ENCODE data around the gene ADAMTS8.
"Not testable (repeated sequence)": the region's sequence is repeated elsewhere in the genome, so short reads cannot be mapped to it uniquely, and the experiment has no call there.

Gene ADAMTS8

GRCh38 chr11:130439160-130439519 is 10.7 kb upstream of the ADAMTS8 start:
- H3K27ac ChIP-seq (ENCODE audit: low read length) = no peak overlapping the region
- H3K27me3 ChIP-seq (ENCODE audit: control insufficient read depth, insufficient read depth, low read length) = no peaks in the 10 kb centered on the region
- no peak overlapping the region for H3K4me3 ChIP-seq (ENCODE audit: low read length)
- no peaks in the 10 kb centered on the region for H3K9me3 ChIP-seq (ENCODE audit: control insufficient read depth, insufficient read depth, low read length)
- no peaks in the 10 kb centered on the region for H3K4me1 ChIP-seq (ENCODE audit: control insufficient read depth, insufficient read depth, low read length)
- H3K36me3 ChIP-seq (ENCODE audit: control insufficient read depth, insufficient read depth, low read length) = no peaks in the 10 kb centered on the region
- DNase-seq (ENCODE audit: low read depth, low spot score) = no peak
- no CpG with 5 or more reads among the region's 4 CpGs for WGBS (ENCODE audit: insufficient coverage, insufficient read length)

DNA sequence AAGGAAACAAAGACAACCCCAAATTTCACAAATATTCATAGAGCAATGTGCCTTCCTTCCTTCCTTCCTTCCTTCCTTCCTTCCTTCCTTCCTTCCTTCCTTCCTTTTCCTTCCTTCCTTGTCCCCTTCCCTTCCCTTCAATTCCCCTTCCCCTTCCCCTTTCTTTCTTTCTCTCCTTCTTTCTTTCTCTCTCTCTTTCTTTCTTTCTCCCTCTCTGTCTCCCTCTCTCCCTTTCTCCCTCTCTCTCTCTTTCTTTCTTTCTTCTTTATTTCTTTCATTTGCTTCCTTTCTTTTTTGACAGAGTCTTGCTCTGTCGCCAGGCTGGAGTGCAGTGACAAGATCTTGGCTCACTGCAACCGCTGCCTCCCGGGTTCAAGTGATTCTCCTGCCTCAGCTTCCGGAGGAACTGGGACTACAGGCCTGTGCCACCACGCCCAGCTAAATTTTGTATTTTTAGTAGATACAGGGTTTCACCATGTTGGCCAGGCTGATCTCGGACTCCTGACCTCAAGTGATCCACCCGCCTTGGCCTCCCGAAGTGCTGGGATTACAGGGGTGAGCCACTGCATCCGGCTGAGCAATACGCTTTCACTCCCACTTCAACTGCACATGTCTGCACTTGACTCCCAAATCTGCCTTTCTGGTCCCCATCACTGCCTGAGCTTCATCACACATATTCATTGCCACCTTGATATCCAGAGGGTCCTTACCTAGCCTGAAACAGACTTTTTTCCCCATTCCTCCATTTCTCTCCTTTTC is 10.2 kb upstream of the ADAMTS8 start:
- not testable (repeated sequence) for DNase-seq (ENCODE audit: low read depth, low spot score); H3K27ac ChIP-seq (ENCODE audit: low read length); H3K36me3 ChIP-seq (ENCODE audit: control insufficient read depth, insufficient read depth, low read length); H3K27me3 ChIP-seq (ENCODE audit: control insufficient read depth, insufficient read depth, low read length); H3K4me3 ChIP-seq (ENCODE audit: low read length); H3K4me1 ChIP-seq (ENCODE audit: control insufficient read depth, insufficient read depth, low read length); H3K9me3 ChIP-seq (ENCODE audit: control insufficient read depth, insufficient read depth, low read length)
- WGBS (ENCODE audit: insufficient coverage, insufficient read length) = no CpG with 5 or more reads among the region's 10 CpGs

DNA sequence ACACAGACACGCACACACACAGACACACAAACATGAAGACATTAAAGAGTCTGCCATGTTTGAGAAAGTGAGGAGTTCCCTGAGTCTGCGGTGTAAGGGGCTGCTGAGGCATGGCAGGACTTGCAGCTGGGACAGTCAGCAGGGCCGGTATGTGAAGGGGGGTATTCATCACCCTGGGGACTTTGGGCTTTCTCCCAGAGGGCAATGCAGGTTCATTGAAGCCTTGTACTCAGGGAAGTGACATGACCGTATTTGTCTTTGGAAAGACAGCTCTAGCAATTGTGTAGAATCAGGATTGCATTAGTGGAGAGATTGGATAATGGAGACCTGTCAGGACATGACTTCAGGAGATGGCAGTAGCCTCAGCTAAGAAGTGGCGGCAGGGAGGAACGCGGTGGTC is 9.4 kb upstream of the ADAMTS8 start:
- WGBS (ENCODE audit: insufficient coverage, insufficient read length) = no CpG with 5 or more reads among the region's 7 CpGs
- Histone ChIP-seq H3K4me3 (ENCODE audit: low read length) (no peak overlapping the region), H3K27me3 (ENCODE audit: control insufficient read depth, insufficient read depth, low read length) (no peaks in the 10 kb centered on the region), H3K4me1 (ENCODE audit: control insufficient read depth, insufficient read depth, low read length) (no peaks in the 10 kb centered on the region), H3K36me3 (ENCODE audit: control insufficient read depth, insufficient read depth, low read length) (no peaks in the 10 kb centered on the region), H3K27ac (ENCODE audit: low read length) (no peak overlapping the region), H3K9me3 (ENCODE audit: control insufficient read depth, insufficient read depth, low read length) (no peaks in the 10 kb centered on the region)
- no peak for DNase-seq (ENCODE audit: low read depth, low spot score)

DNA sequence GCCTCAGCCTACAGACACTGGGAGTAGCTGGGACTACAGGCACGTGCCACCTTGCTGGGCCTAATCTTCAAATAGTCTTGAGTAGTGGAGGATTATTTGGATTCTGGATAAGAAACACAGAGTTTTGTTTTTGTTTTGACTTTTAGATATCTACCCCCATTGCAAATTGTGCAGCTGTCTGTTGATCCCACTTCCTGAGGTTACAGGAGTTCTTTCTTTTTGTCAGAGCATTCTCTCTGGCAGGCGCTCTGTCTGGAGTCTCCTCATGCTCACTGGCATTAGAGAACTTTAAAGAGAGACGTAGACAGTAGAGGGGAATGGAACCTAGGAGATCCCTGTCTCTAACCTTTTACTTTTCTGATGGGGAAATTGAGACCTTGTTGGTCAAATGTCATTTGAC is 7.8 kb upstream of the ADAMTS8 start:
- H3K27me3 ChIP-seq (ENCODE audit: control insufficient read depth, insufficient read depth, low read length) = no peaks in the 10 kb centered on the region
- H3K4me1 ChIP-seq (ENCODE audit: control insufficient read depth, insufficient read depth, low read length) = no peaks in the 10 kb centered on the region
- no CpG with 5 or more reads among the region's 3 CpGs for WGBS (ENCODE audit: insufficient coverage, insufficient read length)
- no peak overlapping the region for H3K27ac ChIP-seq (ENCODE audit: low read length)
- no peaks in the 10 kb centered on the region for H3K9me3 ChIP-seq (ENCODE audit: control insufficient read depth, insufficient read depth, low read length)
- H3K36me3 ChIP-seq (ENCODE audit: control insufficient read depth, insufficient read depth, low read length) = no peaks in the 10 kb centered on the region
- H3K4me3 ChIP-seq (ENCODE audit: low read length) = no peak overlapping the region
- DNase-seq (ENCODE audit: low read depth, low spot score) = no peak

DNA sequence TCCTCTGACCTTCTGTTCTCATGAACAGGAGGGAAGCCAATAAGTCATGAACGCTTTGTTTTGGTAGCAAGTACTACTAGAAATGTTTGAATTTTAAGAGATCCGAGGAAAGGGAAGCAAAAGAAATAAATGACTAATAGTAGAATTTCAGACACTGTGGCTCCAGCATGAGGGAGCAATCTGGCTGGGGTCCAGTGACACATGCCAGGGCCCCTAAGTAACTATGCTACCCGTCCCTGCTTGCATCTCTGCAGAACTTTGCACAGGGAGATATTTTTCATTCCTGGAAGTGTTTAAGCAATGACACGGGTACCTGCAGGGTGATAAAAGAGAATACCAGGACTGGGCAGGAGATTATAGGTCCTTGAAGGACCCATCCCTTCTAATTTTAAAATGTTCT is 7.3 kb upstream of the ADAMTS8 start:
- Histone ChIP-seq H3K27ac (ENCODE audit: low read length) (no peak overlapping the region), H3K9me3 (ENCODE audit: control insufficient read depth, insufficient read depth, low read length) (no peaks in the 10 kb centered on the region), H3K4me3 (ENCODE audit: low read length) (no peak overlapping the region), H3K4me1 (ENCODE audit: control insufficient read depth, insufficient read depth, low read length) (no peaks in the 10 kb centered on the region), H3K36me3 (ENCODE audit: control insufficient read depth, insufficient read depth, low read length) (no peaks in the 10 kb centered on the region), H3K27me3 (ENCODE audit: control insufficient read depth, insufficient read depth, low read length) (no peaks in the 10 kb centered on the region)
- WGBS (ENCODE audit: insufficient coverage, insufficient read length) = no CpG with 5 or more reads among the region's 4 CpGs
- DNase-seq (ENCODE audit: low read depth, low spot score) = no peak

DNA sequence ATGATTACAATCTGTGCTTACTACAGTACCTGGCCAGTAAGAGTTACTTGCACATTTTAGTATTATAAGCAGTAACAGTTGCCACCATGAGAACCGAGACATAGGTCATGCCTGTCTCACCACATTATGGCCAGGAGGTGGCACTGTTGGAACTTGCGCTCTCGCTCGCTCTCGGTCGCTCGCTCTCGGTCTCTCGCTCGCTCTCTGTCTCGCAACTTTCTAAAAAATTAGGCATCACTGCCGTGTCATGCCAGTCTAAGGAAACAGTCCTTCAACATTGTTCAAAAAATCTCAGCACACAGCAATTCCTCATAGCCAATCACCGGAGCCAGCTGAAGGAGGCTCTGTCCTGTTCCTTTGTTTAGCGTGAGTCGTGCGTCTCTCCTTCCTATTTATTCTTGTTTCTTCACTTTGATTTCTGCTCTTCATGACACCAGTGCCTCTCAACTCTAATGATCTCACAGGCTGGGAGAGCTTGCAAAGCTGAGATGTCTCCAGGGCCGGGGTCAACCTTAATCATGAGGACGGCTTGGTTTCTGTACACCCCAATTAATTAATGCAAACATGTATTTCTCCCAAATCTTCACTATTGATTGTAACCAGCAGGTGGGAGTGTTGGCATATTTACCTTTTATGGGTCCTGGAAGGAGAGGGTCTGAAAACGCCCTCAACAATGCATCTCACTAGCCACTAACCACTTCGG is 6.3 kb upstream of the ADAMTS8 start:
- no CpG with 5 or more reads among the region's 20 CpGs for WGBS (ENCODE audit: insufficient coverage, insufficient read length)
- peak; percentile 81 for DNase-seq (ENCODE audit: low read depth, low spot score)
- Histone ChIP-seq H3K9me3 (ENCODE audit: control insufficient read depth, insufficient read depth, low read length) (no peaks in the 10 kb centered on the region), H3K27me3 (ENCODE audit: control insufficient read depth, insufficient read depth, low read length) (no peaks in the 10 kb centered on the region; the same call in 1 of the 2 replicates), H3K4me3 (ENCODE audit: low read length) (peak overlapping the region; percentile 70; the same call in 1 of the 2 replicates), H3K4me1 (ENCODE audit: control insufficient read depth, insufficient read depth, low read length) (no peaks in the 10 kb centered on the region), H3K27ac (ENCODE audit: low read length) (no peak overlapping the region), H3K36me3 (ENCODE audit: control insufficient read depth, insufficient read depth, low read length) (no peaks in the 10 kb centered on the region)

GRCh38 chr11:130433357-130433756 is 4.9 kb upstream of the ADAMTS8 start:
- Histone ChIP-seq H3K27ac (ENCODE audit: low read length) (no peak overlapping the region), H3K9me3 (ENCODE audit: control insufficient read depth, insufficient read depth, low read length) (no peaks in the 10 kb centered on the region), H3K4me3 (ENCODE audit: low read length) (no peak overlapping the region), H3K27me3 (ENCODE audit: control insufficient read depth, insufficient read depth, low read length) (peaks cover 10% of the 10 kb centered on the region; the same call in 1 of the 2 replicates), H3K36me3 (ENCODE audit: control insufficient read depth, insufficient read depth, low read length) (no peaks in the 10 kb centered on the region), H3K4me1 (ENCODE audit: control insufficient read depth, insufficient read depth, low read length) (peaks cover 1% of the 10 kb centered on the region; the same call in 1 of the 2 replicates)
- WGBS (ENCODE audit: insufficient coverage, insufficient read length) = no CpG with 5 or more reads among the region's 4 CpGs
- no peak for DNase-seq (ENCODE audit: low read depth, low spot score)

- no peak overlapping the region for H3K4me3 ChIP-seq (ENCODE audit: low read length)
- no peak overlapping the region for H3K27ac ChIP-seq (ENCODE audit: low read length)
- H3K4me1 ChIP-seq (ENCODE audit: control insufficient read depth, insufficient read depth, low read length) = peaks cover 1% of the 10 kb centered on the region; the same call in 1 of the 2 replicates
- no peaks in the 10 kb centered on the region for H3K36me3 ChIP-seq (ENCODE audit: control insufficient read depth, insufficient read depth, low read length)
- peaks cover 13% of the 10 kb centered on the region; the same call in 1 of the 2 replicates for H3K27me3 ChIP-seq (ENCODE audit: control insufficient read depth, insufficient read depth, low read length)
- no CpG with 5 or more reads among the region's 3 CpGs for WGBS (ENCODE audit: insufficient coverage, insufficient read length)
- H3K9me3 ChIP-seq (ENCODE audit: control insufficient read depth, insufficient read depth, low read length) = no peaks in the 10 kb centered on the region
- no peak for DNase-seq (ENCODE audit: low read depth, low spot score)
Measured at GRCh38 chr11:130431801-130432200, 3.4 kb upstream of the ADAMTS8 start.

DNA sequence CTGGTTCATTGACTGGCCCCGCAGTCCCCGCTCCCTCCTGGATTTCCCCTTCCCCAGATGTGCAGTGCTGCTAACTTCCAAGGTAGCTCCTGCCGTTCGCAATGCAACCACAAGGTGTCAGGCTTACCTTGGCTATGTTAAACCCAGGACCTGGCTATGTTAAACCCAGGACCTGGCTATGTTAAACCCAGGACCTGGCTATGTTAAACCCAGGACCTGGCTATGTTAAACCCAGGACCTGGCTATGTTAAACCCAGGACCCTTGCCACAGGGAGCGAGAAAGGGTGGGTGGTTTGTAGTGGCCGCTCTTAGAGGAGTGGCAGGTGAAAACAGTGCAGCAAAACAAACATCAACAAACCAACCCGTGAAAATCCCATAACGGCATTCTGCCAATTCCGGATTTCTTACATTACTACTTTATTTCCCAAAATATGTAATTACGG is 2.9 kb upstream of the ADAMTS8 start:
- DNase-seq (ENCODE audit: low read depth, low spot score) = peak; percentile 93
- WGBS (ENCODE audit: insufficient coverage, insufficient read length) = no CpG with 5 or more reads among the region's 10 CpGs

GRCh38 chr11:130429983-130430382 is 1.6 kb upstream of the ADAMTS8 start:
- H3K9me3 ChIP-seq (ENCODE audit: control insufficient read depth, insufficient read depth, low read length) = no peaks in the 10 kb centered on the region

More for the DNA sequence above, 2.9 kb upstream of the ADAMTS8 start:
- Histone ChIP-seq H3K9me3 (ENCODE audit: control insufficient read depth, insufficient read depth, low read length) (no peaks in the 10 kb centered on the region), H3K36me3 (ENCODE audit: control insufficient read depth, insufficient read depth, low read length) (no peaks in the 10 kb centered on the region), H3K4me3 (ENCODE audit: low read length) (no peak overlapping the region), H3K4me1 (ENCODE audit: control insufficient read depth, insufficient read depth, low read length) (peaks cover 1% of the 10 kb centered on the region; the same call in 1 of the 2 replicates), H3K27me3 (ENCODE audit: control insufficient read depth, insufficient read depth, low read length) (peaks cover 13% of the 10 kb centered on the region; the same call in 1 of the 2 replicates), H3K27ac (ENCODE audit: low read length) (no peak overlapping the region)

More at GRCh38 chr11:130429983-130430382, 1.6 kb upstream of the ADAMTS8 start:
- peaks cover 13% of the 10 kb centered on the region; the same call in 1 of the 2 replicates for H3K27me3 ChIP-seq (ENCODE audit: control insufficient read depth, insufficient read depth, low read length)
- H3K36me3 ChIP-seq (ENCODE audit: control insufficient read depth, insufficient read depth, low read length) = no peaks in the 10 kb centered on the region
- WGBS (ENCODE audit: insufficient coverage, insufficient read length) = no CpG with 5 or more reads among the region's 3 CpGs
- H3K4me1 ChIP-seq (ENCODE audit: control insufficient read depth, insufficient read depth, low read length) = peaks cover 1% of the 10 kb centered on the region; the same call in 1 of the 2 replicates
- H3K4me3 ChIP-seq (ENCODE audit: low read length) = no peak overlapping the region
- DNase-seq (ENCODE audit: low read depth, low spot score) = no peak
- H3K27ac ChIP-seq (ENCODE audit: low read length) = no peak overlapping the region
